NB4 (cell line): ENCODE data around the gene GRM8.

ENCODE experiments used
- DNase-seq: peaks from one replicate; pipeline ENCODE4 v3.0.0; 2010; ENCODE audit warnings: low read depth
- H3K4me3 ChIP-seq: one replicate; pipeline ENCODE4 v1.5.1; 2011; ENCODE audit warnings: mild to moderate bottlenecking, low read depth, low read length, moderate library complexity
- MYC ChIP-seq: IDR thresholded peaks from 2 replicates; pipeline ENCODE4 v1.6.1; 2011; ENCODE audit warnings: low read depth, low read length
- POLR2A ChIP-seq: IDR thresholded peaks from 2 replicates; pipeline ENCODE4 v1.6.1; 2011; ENCODE audit warnings: mild to moderate bottlenecking; ENCODE audit not compliant: insufficient read length; ENCODE audit errors: extremely low read depth
- TF ChIP-seq, protein P1 (sequence below): IDR thresholded peaks from 2 replicates; pipeline ENCODE4 v1.6.1; 2011; ENCODE audit warnings: low read depth, low read length
- TF ChIP-seq, protein P2 (sequence below): IDR thresholded peaks from one replicate; pipeline ENCODE4 v1.5.1; 2012; ENCODE audit warnings: low read depth, low read length

GRM8 gene

DNA sequence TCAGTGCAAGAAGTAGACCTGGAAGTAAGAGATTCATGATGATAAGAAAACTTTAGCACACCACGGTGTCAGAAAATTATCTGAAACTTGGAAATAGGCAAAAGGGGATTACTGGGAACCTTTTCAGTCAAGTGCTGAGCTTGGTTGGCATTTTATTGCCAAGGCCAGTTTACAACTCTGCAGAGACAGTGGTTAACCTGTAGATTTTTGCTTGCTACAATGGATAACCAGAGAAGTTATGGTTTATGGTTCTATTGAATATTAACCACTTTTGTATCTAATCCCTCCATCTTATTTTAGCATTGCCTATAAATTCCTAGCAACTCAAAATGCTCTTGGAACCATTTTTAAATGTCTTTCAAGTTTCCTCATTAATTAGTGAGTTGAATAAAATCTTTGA, 13.3 kb upstream of the GRM8 start:
- TF ChIP-seq MYC: no peak
- TF ChIP-seq, protein P1, sequence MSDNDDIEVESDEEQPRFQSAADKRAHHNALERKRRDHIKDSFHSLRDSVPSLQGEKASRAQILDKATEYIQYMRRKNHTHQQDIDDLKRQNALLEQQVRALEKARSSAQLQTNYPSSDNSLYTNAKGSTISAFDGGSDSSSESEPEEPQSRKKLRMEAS: no peak
- no peak for TF ChIP-seq POLR2A
- TF ChIP-seq, protein P2, sequence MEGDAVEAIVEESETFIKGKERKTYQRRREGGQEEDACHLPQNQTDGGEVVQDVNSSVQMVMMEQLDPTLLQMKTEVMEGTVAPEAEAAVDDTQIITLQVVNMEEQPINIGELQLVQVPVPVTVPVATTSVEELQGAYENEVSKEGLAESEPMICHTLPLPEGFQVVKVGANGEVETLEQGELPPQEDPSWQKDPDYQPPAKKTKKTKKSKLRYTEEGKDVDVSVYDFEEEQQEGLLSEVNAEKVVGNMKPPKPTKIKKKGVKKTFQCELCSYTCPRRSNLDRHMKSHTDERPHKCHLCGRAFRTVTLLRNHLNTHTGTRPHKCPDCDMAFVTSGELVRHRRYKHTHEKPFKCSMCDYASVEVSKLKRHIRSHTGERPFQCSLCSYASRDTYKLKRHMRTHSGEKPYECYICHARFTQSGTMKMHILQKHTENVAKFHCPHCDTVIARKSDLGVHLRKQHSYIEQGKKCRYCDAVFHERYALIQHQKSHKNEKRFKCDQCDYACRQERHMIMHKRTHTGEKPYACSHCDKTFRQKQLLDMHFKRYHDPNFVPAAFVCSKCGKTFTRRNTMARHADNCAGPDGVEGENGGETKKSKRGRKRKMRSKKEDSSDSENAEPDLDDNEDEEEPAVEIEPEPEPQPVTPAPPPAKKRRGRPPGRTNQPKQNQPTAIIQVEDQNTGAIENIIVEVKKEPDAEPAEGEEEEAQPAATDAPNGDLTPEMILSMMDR: no peak
- H3K4me3 ChIP-seq: no peak overlapping the region

DNA sequence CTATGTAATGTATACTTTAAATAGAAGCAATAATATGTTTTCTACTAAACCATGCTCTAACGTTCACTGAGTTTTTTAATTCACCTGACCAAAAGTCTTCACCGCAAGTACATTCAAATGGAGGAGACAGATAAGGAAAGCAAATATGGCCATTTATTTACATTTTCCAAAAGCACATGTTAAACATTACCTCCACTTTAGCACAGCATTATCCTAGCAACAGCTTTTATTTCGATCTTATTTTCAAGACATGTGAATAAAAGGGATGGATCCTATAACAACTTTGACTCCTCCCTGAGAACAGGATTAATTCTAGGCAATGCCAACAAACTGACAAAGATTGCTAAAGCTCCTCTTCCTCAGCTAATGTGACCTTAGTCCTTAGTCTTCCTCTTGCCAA, 11.5 kb upstream of the GRM8 start:
- TF ChIP-seq POLR2A: no peak
- TF ChIP-seq, protein P1: no peak
- TF ChIP-seq, protein P2: no peak
- no peak for TF ChIP-seq MYC
- DNase-seq: no peak
- no peak overlapping the region for H3K4me3 ChIP-seq

More for the DNA sequence above, 13.3 kb upstream of the GRM8 start:
- no peak for DNase-seq

DNA sequence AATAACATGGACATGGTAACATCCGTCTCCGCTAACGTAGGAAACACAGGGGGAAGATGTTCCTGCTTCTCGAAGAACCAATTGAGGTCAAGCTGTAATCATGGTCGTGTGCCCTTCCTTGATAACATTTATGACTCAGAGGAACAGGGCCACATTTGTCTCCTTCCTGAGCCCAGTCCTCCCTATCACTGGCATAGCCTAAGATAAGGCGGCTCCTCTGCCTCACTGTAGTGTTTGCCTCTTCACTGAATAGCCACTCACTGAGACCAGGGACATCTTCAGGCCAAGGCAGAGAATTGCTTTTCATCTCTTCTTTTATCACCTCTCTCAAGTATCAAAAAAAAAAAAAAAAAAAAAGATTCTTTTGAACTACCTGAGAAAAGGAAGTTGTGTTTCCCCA, 5.4 kb upstream of the GRM8 start:
- no peak for DNase-seq
- TF ChIP-seq, protein P2: no peak
- TF ChIP-seq MYC: no peak
- no peak for TF ChIP-seq POLR2A
- TF ChIP-seq, protein P1: no peak
- no peak overlapping the region for H3K4me3 ChIP-seq

DNA sequence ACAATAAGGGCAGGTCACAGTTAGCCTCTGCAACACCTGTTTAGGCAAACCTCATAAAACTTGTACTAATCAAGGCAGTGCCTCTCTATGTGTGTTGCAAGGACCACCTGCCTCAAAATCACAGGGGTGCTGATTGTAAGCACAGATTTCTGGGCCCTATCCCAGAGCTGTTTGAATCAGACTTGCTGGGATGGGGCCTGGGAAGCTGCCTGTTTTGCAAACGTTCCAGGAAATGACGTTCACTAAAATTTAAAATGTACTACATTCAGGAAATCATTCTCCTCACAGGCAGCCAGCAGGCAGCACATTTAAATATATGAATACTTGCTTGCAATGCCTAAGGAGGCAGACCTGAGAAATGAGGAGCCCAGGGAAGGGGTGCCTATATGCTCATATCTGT, 4.3 kb upstream of the GRM8 start:
- no peak for DNase-seq
- TF ChIP-seq MYC (no peak), POLR2A (no peak)
- TF ChIP-seq, protein P2: no peak
- TF ChIP-seq, protein P1: no peak
- H3K4me3 ChIP-seq: no peak overlapping the region

DNA sequence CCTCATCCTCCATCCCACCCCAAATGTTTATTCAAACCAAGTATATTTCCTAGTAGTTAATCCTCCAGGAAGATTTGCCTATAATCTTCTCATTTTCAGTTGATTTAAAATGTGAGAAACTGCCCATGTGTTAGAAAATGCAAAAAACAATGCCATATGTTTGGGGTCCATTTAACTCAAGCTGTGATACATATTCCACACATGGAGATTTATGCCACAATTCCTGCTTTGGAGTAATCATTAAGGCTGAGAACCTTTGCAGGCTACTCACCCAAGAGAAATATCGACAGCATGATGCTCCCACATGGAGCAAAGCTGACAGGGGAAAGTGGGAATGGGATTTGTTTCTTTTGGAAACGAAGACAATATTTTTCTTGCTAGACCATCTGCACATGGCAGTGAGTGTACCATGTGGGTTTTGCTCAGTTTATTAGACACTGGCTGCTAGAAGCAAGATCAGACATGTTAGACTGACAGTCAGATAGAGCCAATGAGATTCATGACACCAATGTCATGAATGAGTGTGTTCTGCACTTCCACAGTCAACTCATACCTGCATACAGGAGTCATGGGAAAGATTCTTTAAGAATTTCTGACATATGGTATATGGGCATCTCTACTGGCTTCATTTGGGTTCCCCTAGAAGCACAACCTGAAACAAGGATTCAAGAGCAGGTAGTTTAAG, 3.4 kb upstream of the GRM8 start:
- DNase-seq: no peak
- TF ChIP-seq POLR2A (no peak), MYC (no peak)
- TF ChIP-seq, protein P2: no peak
- TF ChIP-seq, protein P1: no peak
- no peak overlapping the region for H3K4me3 ChIP-seq
